GM18858 (cell line): ENCODE results near the gene PKN3.

Experiments
- ATAC-seq: cut with Tn5 transposase; IDR thresholded peaks from one replicate; pipeline ENCODE4 v1.9.1; 2021; ENCODE audit not compliant: unreplicated experiment

The PKN3 gene

DNA sequence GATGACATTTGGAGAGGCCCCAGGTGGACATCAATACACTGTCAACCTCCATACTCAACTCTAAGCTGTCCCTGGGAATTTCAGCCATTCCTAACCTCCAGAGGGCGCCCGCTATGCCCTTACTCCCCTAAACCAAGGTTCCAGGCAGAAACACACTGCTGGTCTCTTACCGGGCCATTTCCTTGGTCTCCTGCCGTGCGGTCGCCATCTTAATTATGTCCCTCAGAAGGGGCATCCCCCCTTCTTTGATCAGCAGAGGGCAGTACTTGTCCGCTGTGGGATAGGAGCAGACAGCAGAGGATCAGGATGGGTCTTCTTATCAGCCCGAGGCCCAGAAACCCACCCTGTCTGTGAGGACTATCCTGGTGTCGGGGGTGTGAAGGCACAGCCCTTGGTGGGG lies 31.0 kb downstream of the PKN3 start:
- ATAC-seq = no peak

DNA sequence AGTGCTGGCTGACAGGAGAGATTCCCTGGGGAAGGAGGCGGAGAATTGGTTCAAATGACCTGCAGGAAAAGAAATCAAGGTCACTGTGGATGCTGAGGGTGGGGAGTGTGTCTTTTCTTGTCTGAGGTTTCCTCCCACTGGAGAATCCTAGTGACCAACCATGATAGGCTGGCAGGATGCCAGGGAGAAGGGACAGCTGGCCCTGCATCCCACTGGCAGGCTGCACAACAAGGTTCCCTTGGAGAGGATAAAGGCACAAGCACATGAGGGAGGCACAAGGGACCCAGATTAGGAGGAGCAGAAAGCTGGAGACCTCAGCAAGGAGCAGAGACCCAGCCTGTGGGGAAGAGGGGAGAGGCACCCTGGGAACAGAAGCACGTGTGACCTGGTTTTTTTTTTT lies 33.1 kb downstream of the PKN3 start:
- no peak for ATAC-seq

GRCh38 chr9:128742401-128742800 lies 40.1 kb downstream of the PKN3 start:
- no peak for ATAC-seq

DNA sequence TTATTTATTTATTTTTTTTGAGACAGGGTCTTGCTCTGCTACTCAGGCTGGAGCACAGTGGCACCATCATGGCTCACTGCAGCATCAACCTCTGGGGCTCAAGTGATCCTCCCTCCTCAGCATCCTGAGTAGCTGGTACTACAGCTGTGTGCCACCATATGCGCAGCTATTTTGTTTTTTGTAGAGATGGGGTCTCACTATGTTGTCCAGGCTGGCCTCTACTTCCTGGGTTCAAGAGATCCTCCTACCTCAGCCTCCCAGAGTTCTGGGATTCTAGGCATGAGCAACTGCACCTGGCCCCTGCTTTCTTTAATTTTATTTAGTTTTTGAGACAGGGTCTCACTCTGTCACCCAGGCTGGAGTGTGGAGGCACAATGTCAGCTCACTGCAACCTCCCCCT lies 41.1 kb downstream of the PKN3 start:
- ATAC-seq = no peak

DNA sequence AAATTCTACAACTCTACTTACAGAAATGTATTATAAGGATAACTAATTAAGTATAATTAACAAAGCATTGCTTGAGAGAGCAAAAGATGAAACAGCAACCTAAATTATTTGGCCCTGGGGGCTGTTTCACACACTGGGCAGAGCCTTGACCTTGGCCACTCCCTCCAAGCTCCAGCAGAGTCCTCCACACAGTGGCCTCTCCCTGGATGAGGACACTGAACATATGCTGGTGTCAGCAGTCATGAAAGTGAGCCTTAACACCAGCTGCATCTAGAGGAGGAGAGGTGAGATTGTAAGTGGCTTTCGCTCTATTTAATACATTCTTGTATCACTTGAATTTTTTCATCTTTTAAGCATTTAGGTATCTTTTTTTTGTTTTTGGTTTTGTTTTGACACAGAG lies 44.9 kb downstream of the PKN3 start:
- ATAC-seq = no peak

DNA sequence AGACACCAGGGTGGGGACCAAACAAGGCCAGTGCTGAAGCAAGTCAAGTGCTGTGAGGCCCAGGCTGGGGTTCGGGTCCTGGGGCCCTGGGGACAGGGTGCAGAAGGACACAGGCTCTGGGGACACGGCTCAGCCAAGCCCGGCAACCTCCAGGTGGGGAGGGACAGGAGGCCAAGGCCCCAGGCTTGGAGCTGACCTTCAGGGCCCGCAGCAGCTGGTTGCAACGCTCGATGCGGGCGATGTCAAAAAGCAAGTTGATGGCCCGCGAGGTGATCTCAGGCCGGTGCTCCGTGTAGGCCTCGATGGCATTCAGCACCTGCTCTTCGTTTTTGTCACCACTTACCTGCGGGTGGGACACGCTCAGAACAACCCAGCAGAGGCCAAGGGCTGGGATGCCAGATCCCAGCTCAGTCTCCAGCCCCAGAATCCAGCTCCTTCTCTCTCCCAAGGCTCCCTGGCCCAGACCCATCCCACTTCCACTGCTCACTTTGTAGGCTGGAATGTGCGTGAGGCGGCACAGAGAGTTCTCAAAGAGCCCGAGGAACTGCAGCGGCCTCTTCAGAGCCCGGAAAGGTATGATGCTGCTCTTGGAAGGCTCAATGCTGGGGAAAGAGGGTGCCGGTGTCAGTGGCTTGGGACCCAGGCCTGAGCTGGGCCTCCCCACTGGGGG lies 48.8 kb downstream of the PKN3 start:
- ATAC-seq = no peak

DNA sequence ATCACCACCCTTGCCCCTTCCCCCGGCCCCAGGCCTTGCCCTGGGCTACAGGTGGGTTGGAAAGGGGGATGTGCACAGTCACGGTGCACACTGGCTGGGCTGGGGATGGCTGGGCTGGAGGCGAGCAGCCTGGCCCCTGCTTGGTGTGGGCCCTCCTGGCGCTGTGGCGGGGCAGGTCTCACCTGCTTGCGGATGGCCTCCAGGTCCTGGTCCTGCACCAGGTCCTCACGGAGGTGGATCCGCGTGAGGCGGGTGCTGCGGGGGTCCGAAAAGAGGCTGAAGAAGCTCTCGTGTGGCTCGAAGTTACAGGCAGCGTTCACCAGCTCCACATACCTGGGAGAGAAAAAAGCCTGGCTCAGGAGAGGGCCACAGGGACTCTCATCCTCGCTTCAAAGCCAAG lies 51.3 kb downstream of the PKN3 start:
- no peak for ATAC-seq

GRCh38 chr9:128757602-128758001 lies 55.3 kb downstream of the PKN3 start:
- ATAC-seq = no peak

GRCh38 chr9:128762671-128763449 lies 60.6 kb downstream of the PKN3 start:
- ATAC-seq = no peak

GRCh38 chr9:128764361-128764760 lies 62.1 kb downstream of the PKN3 start:
- no peak for ATAC-seq

GRCh38 chr9:128765499-128765898 lies 63.2 kb downstream of the PKN3 start:
- no peak for ATAC-seq

DNA sequence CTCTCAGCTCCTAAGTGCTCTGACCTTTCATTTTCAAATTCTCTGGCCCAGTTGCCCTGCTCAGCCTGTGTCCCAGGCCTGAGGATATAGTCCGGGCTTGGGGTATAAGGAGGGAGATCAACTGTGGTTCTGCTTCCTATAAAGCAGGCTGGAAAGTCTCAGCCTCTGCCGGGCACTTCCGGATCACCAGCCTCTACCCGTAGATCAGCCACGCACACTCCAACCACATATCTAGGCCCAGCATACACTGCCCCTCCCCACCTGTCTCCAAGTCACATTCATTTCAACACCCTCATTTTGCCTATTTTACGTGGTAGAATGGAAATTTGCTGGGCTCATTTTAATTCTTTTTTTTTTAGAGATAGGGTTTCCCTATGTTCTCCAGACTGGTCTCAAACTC lies 66.3 kb downstream of the PKN3 start:
- ATAC-seq = no peak
